ENCODE measurements around the gene C2orf92. TPM values are rescaled to one million over a fixed set of nuclear protein-coding genes. Genes with fewer than 3 reads are reported as not detected.
A peak's percentile ranks its signal among the peaks of the same experiment; 100 is the strongest.

C2orf92 gene
- total and polyA plus RNA-seq, 2 donors (not counting 3 experiments of a cell fraction or from before 2014, with no cell fraction given) = 1.8 to 7.9 TPM

- Histone ChIP-seq H2AFZ (ENCODE audit: low read depth, low read length) (no peak overlapping the region), H3K4me3 (replicated peaks in 1 of 3; ENCODE audit: insufficient read depth in 1 of 3, low read depth in 1 of 3, low read length in 3 of 3) (no peak overlapping the region), H3K27ac (ENCODE audit: insufficient read depth, low read depth, low read length) (no peak overlapping the region), H3K4me1 (ENCODE audit: control insufficient read depth, extremely low read depth, insufficient read depth, low read length) (peaks cover 17% of the 10 kb centered on the region), H3K9me1 (replicated peaks; ENCODE audit: control insufficient read depth, extremely low read depth, insufficient read depth, low read length) (no peaks in the 10 kb centered on the region), H3K27me3 (ENCODE audit: control insufficient read depth in 2 of 2, insufficient read depth in 2 of 2, low read length in 2 of 2) (no peaks in the 10 kb centered on the region), H3K4me2 (ENCODE audit: insufficient read depth, low read length) (no peak overlapping the region), H3K79me2 (ENCODE audit: control insufficient read depth, insufficient read depth, low read length) (no peaks in the 10 kb centered on the region), H3K9ac (replicated peaks; ENCODE audit: extremely low read depth, insufficient read depth, low read length) (no peak overlapping the region), H3K9me3 (replicated peaks; ENCODE audit: control insufficient read depth, insufficient read depth, low read length) (no peaks in the 10 kb centered on the region), H4K20me1 (replicated peaks; ENCODE audit: control insufficient read depth, extremely low read depth, insufficient read depth, low read length) (no peaks in the 10 kb centered on the region), H3K36me3 (ENCODE audit: control insufficient read depth in 2 of 2, extremely low read depth in 1 of 2, insufficient read depth in 2 of 2, low read length in 2 of 2) (no peaks in the 10 kb centered on the region)
- no peak for TF ChIP-seq POLR2A (IDR thresholded peaks at IDR 0.05; ENCODE audit: low read depth, low read length)
- dilution Hi-C loops (cut with MboI; ENCODE audit: extremely low pct_ligation_motif_present, low sequenced_read_pairs) = no loop called here
- BruUV-seq (replicated peaks) = no TSS peak
- no peak for FAIRE-seq
- intact Hi-C loops (cut with micrococcal nuclease) = no loop called here
- no peak for DNase-seq (ENCODE audit: low read depth, low spot score)
- ChIA-PET CTCF (interaction anchor here (1.5 kb wide), 1 partner anchor 10 kb away, joined by 8 read pairs; the partner anchor contains the start of gene ACTR1B), POLR2A (no interaction called here)
Measured at GRCh38 chr2:97673915-97674283, 4.4 kb downstream of the C2orf92 start.

GRCh38 chr2:97675430-97676113 lies 6.1 kb downstream of the C2orf92 start:
- H3K9me1 ChIP-seq (replicated peaks; ENCODE audit: control insufficient read depth, extremely low read depth, insufficient read depth, low read length) = no peaks in the 10 kb centered on the region
- BruUV-seq (replicated peaks) = no TSS peak
- H3K36me3 ChIP-seq (ENCODE audit: control insufficient read depth in 2 of 2, extremely low read depth in 1 of 2, insufficient read depth in 2 of 2, low read length in 2 of 2) = no peaks in the 10 kb centered on the region
- dilution Hi-C loops (cut with MboI; ENCODE audit: extremely low pct_ligation_motif_present, low sequenced_read_pairs) (no loop called here), intact Hi-C loops (cut with micrococcal nuclease) (no loop called here)
- ChIA-PET POLR2A (no interaction called here), CTCF (interaction anchor here (1.1 to 3.6 kb wide), 3 partner anchors 9 to 85 kb away, joined by 3 to 17 read pairs (median 10); partner anchors contain the start of gene ACTR1B)
- no peak overlapping the region for H3K27ac ChIP-seq (ENCODE audit: insufficient read depth, low read depth, low read length)
- no peaks in the 10 kb centered on the region for H3K27me3 ChIP-seq (ENCODE audit: control insufficient read depth in 2 of 2, insufficient read depth in 2 of 2, low read length in 2 of 2)
- H3K9ac ChIP-seq (replicated peaks; ENCODE audit: extremely low read depth, insufficient read depth, low read length) = no peak overlapping the region
- no peak overlapping the region for H3K4me2 ChIP-seq (ENCODE audit: insufficient read depth, low read length)
- peaks cover 17% of the 10 kb centered on the region for H3K4me1 ChIP-seq (ENCODE audit: control insufficient read depth, extremely low read depth, insufficient read depth, low read length)
- DNase-seq (ENCODE audit: low read depth, low spot score) (no peak), FAIRE-seq (peak; percentile 21)
- H3K9me3 ChIP-seq (replicated peaks; ENCODE audit: control insufficient read depth, insufficient read depth, low read length) = no peaks in the 10 kb centered on the region
- H2AFZ ChIP-seq (ENCODE audit: low read depth, low read length) = no peak overlapping the region
- H3K79me2 ChIP-seq (ENCODE audit: control insufficient read depth, insufficient read depth, low read length) = no peaks in the 10 kb centered on the region
- H4K20me1 ChIP-seq (replicated peaks; ENCODE audit: control insufficient read depth, extremely low read depth, insufficient read depth, low read length) = no peaks in the 10 kb centered on the region
- no peak overlapping the region for H3K4me3 ChIP-seq (replicated peaks in 1 of 3; ENCODE audit: insufficient read depth in 1 of 3, low read depth in 1 of 3, low read length in 3 of 3)
- TF ChIP-seq JUN (IDR thresholded peaks at IDR 0.05; ENCODE audit: borderline replicate concordance, insufficient read depth, insufficient read length, low read depth) (no peak), CTCF (IDR thresholded peaks at IDR 0.05; ENCODE audit: extremely low read depth in 1 of 2, insufficient read depth in 1 of 2, low read depth in 1 of 2, low read length in 2 of 2) (no peak), MAX (IDR thresholded peaks at IDR 0.05; ENCODE audit: insufficient read depth, insufficient read length) (no peak), MYC (IDR thresholded peaks at IDR 0.05; ENCODE audit: low read depth, low read length) (no peak), GATA2 (IDR thresholded peaks at IDR 0.05; ENCODE audit: insufficient read depth, insufficient read length, low read depth, low read length) (no peak), POLR2A (IDR thresholded peaks at IDR 0.05; ENCODE audit: low read depth, low read length) (no peak), POLR2AphosphoS5 (IDR thresholded peaks at IDR 0.05; ENCODE audit: insufficient read depth, low read depth, low read length) (no peak), FOS (IDR thresholded peaks at IDR 0.05; ENCODE audit: borderline replicate concordance, insufficient read depth, low read length) (no peak), EZH2 (IDR thresholded peaks at IDR 0.05; ENCODE audit: borderline replicate concordance, low read depth, low read length, severe bottlenecking) (no peak)

Measured in endothelial cell of umbilical vein (primary cell).